ENCODE data around the gene ANKRD23. TPM values are rescaled to one million over a fixed set of nuclear protein-coding genes. Genes with fewer than 3 reads are reported as not detected.
"Not testable (repeated sequence)": the region's sequence is repeated elsewhere in the genome, so short reads cannot be mapped to it uniquely, and the experiment has no call there.

ANKRD23 gene
- total RNA-seq (ENCODE audit: low replicate concordance), result 2.3 and 6.0 TPM in 2 replicates

DNA sequence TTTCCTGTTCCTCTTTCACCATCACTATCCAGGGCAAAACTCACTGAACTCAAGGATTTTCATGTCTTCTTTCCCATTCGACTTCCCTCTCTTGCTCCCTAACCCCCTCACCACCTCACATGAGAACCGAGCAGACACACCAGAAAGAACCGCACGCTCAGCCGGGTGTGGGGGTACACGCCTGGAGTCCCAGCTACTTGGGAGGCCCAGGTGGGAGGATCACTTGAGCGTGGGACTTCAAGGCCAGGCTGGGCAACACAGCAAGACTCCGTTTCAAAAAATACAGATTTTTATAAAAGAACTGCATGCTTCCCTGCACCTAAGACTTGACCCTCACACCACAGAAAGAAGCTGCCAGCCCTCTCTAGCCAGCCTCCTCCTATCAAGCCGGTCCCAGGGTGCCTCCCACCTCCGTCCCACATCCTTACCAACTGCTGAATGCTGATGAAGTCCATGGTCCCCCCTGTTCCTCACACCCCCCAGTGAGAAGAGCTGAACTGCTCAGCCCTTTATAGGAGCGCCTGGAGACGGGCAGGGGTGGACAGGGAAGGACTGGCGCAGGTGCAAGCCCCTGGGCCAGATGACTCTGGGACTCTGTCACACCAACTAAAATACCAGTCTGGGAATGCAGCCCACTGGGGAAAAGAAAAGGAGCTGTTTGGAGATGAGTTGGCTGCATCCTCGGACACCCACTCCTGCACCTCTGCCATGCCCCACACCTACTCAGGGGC, at the start of gene ANKRD23:
TSS of gene ANKRD23 (minus strand) at position 484 of the 731 bp plus-strand sequence. CDS start at position 455, 29 bp downstream.
- TF ChIP-seq, protein P1, sequence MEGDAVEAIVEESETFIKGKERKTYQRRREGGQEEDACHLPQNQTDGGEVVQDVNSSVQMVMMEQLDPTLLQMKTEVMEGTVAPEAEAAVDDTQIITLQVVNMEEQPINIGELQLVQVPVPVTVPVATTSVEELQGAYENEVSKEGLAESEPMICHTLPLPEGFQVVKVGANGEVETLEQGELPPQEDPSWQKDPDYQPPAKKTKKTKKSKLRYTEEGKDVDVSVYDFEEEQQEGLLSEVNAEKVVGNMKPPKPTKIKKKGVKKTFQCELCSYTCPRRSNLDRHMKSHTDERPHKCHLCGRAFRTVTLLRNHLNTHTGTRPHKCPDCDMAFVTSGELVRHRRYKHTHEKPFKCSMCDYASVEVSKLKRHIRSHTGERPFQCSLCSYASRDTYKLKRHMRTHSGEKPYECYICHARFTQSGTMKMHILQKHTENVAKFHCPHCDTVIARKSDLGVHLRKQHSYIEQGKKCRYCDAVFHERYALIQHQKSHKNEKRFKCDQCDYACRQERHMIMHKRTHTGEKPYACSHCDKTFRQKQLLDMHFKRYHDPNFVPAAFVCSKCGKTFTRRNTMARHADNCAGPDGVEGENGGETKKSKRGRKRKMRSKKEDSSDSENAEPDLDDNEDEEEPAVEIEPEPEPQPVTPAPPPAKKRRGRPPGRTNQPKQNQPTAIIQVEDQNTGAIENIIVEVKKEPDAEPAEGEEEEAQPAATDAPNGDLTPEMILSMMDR (IDR thresholded peaks at IDR 0.05; ENCODE audit: insufficient read depth, low read length), result no peak
- no peak for DNase-seq (ENCODE audit: low read depth)
- no peak within 1 kb of the TSS for H3K4me3 ChIP-seq (ENCODE audit: low read depth, low read length)

DNA sequence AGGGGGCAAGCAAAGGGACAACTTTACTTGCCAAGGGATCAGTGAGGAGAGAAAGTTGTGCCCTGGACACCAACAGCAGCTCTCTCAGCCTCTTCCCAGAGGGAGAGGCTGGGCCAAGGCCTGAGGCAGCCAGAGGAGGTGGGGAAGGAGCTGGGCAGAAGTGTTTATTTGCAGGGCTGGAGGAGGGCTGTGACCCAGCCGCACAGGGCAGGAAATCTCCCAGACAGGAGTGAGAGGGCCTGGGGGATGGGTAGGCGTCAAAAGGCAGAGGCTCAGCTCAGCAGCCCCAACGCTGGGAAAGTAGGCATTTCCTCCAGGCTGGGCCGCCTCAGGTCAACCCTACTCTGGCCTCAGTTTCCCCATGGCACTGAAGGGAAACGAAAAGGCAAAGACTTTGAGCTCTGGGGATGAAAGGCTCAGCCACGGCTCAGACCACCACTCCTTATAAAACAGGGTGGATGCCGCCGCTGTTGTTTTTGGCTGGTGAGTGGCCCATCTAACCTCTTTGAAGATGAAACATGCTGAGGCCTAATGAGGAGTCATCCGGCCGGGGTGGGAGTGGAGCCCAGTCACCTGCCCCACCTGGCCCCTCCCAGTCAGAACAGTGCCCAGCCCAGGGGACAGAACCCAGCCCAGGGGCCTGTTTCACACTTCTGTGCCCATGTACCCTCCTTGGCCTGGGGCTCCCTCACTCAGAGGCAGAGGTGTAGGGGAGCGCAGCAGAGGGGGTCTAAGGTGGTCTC, 47.9 kb upstream of the ANKRD23 start:
- TF ChIP-seq, protein P1 (IDR thresholded peaks at IDR 0.05; ENCODE audit: insufficient read depth, low read length), result no peak
- no peak for DNase-seq (ENCODE audit: low read depth)
- H3K4me3 ChIP-seq (ENCODE audit: low read depth, low read length), result no peak overlapping the region

DNA sequence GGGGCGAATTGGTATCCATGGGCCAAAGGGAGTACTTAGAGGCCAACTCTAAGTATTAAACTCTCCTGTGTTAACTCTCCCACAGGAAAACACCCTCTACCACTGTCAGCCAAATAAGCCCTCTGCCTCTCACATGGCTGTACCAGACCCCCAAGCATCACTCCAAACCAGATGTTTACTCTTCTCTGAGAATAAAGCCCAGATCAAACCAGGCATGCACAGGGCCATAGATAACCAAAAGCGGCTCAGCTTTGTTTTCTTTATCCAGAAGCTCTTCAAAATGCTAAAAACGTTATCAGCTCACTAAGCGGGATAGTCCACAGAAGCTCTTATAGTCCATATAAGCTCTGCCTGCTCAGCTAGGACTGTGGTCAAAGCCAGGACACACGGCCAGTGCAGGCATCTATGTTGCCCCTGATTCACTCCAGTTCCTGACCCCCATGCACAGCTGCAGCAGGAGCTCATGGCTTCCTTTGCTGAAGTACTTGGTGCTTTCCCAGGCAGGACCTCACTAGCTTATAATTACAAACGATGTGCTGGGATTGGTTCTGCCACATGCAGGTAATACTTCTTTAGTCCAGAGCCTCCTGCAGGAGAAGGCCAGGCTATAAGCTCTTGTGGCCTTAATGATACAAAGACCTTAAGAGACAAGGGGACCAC, 47.0 kb upstream of the ANKRD23 start:
- TF ChIP-seq, protein P1 (IDR thresholded peaks at IDR 0.05; ENCODE audit: insufficient read depth, low read length), result no peak
- H3K4me3 ChIP-seq (ENCODE audit: low read depth, low read length), result no peak overlapping the region
- DNase-seq (ENCODE audit: low read depth), result no peak

DNA sequence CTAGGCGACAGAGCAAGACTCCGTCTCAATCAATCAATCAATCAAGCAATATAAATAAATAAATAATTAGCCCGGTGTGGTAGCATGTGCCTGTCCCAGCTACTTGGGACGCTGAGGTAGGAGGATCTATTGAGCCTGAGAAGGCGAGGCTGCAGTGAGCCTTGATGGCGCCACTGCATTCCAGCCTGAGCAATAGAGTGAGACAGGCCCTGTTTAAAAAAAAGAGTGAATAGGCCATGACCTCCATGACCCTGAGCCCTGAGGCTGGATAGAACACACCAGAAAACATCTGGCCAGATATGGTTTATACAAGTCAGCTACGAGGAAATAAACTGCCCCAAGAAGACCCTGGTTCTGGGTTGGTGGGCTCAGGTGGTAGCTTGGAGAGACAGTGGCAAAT, 46.4 kb upstream of the ANKRD23 start:
- no peak for DNase-seq (ENCODE audit: low read depth)
- H3K4me3 ChIP-seq (ENCODE audit: low read depth, low read length), result no peak overlapping the region
- TF ChIP-seq, protein P1 (IDR thresholded peaks at IDR 0.05; ENCODE audit: insufficient read depth, low read length), result no peak

DNA sequence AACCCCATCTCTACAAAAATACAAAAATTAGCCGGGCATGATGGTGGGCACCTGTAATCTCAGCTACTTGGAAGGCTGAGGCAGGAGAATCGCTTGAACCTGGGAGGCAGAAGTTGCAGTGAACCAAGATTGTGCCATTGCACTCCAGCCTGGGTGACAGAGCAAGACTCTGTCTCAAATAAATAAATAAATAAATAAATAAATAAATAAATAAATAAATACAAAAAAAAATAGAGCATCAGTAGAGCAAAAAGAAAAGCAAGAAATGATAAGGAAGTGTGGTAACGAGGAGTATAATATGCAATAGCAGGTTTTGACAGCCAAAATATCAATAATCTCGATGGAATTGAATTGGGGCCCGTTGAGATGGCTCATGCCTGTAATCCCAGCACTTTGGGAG, 45.7 kb upstream of the ANKRD23 start:
- not testable (repeated sequence) for DNase-seq (ENCODE audit: low read depth)

GRCh38 chr2:96888072-96889011, 44.5 kb upstream of the ANKRD23 start:
- no peak overlapping the region for H3K4me3 ChIP-seq (ENCODE audit: low read depth, low read length)
- TF ChIP-seq, protein P1 (IDR thresholded peaks at IDR 0.05; ENCODE audit: insufficient read depth, low read length), result no peak
- DNase-seq (ENCODE audit: low read depth), result no peak

More for the DNA sequence above, 45.7 kb upstream of the ANKRD23 start:
- H3K4me3 ChIP-seq (ENCODE audit: low read depth, low read length), result not testable (repeated sequence)
